Measurements from ENCODE around the gene JTB.
"Not testable (repeated sequence)": the region's sequence is repeated elsewhere in the genome, so short reads cannot be mapped to it uniquely, and the experiment has no call there.

DNA sequence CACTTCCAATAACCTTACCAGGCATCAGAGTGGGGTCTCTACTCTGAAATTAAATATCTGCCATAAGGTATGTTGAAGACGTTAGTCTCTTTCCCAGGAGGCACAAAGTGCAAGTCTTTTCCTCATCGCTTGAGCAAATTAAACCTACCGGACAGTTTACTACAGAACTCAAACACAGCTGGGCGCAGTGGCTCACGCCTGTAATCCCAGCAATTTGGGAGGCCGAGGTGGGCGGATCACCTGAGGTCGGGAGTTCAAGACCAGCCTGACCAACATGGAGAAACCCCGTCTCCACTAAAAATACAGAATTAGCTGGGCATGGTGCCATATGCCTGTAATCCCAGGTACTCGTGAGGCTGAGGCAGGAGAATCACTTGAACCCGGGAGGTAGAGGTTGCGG lies 1.6 kb upstream of the JTB start:
- TF ChIP-seq, protein P1, sequence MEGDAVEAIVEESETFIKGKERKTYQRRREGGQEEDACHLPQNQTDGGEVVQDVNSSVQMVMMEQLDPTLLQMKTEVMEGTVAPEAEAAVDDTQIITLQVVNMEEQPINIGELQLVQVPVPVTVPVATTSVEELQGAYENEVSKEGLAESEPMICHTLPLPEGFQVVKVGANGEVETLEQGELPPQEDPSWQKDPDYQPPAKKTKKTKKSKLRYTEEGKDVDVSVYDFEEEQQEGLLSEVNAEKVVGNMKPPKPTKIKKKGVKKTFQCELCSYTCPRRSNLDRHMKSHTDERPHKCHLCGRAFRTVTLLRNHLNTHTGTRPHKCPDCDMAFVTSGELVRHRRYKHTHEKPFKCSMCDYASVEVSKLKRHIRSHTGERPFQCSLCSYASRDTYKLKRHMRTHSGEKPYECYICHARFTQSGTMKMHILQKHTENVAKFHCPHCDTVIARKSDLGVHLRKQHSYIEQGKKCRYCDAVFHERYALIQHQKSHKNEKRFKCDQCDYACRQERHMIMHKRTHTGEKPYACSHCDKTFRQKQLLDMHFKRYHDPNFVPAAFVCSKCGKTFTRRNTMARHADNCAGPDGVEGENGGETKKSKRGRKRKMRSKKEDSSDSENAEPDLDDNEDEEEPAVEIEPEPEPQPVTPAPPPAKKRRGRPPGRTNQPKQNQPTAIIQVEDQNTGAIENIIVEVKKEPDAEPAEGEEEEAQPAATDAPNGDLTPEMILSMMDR (IDR thresholded peaks at IDR 0.05 in 2 of 3, conservative IDR thresholded peaks at IDR 0.05 in 1 of 3; ENCODE audit: borderline replicate concordance in 1 of 3, insufficient read depth in 1 of 3, low read depth in 2 of 3, low read length in 2 of 3), result not testable (repeated sequence)
- not testable (repeated sequence) for TF ChIP-seq EGR1 (IDR thresholded peaks at IDR 0.05; ENCODE audit: low read depth)
- TF ChIP-seq, protein P2, sequence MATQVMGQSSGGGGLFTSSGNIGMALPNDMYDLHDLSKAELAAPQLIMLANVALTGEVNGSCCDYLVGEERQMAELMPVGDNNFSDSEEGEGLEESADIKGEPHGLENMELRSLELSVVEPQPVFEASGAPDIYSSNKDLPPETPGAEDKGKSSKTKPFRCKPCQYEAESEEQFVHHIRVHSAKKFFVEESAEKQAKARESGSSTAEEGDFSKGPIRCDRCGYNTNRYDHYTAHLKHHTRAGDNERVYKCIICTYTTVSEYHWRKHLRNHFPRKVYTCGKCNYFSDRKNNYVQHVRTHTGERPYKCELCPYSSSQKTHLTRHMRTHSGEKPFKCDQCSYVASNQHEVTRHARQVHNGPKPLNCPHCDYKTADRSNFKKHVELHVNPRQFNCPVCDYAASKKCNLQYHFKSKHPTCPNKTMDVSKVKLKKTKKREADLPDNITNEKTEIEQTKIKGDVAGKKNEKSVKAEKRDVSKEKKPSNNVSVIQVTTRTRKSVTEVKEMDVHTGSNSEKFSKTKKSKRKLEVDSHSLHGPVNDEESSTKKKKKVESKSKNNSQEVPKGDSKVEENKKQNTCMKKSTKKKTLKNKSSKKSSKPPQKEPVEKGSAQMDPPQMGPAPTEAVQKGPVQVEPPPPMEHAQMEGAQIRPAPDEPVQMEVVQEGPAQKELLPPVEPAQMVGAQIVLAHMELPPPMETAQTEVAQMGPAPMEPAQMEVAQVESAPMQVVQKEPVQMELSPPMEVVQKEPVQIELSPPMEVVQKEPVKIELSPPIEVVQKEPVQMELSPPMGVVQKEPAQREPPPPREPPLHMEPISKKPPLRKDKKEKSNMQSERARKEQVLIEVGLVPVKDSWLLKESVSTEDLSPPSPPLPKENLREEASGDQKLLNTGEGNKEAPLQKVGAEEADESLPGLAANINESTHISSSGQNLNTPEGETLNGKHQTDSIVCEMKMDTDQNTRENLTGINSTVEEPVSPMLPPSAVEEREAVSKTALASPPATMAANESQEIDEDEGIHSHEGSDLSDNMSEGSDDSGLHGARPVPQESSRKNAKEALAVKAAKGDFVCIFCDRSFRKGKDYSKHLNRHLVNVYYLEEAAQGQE (IDR thresholded peaks at IDR 0.05; ENCODE audit: low read depth), result not testable (repeated sequence)

All from HCT116 (cell line).